HG02840 (cell line): ENCODE data around the gene CFH.
"Not testable (repeated sequence)": the region's sequence is repeated elsewhere in the genome, so short reads cannot be mapped to it uniquely, and the experiment has no call there.

Experiments used
- ATAC-seq: cut with Tn5 transposase; IDR thresholded peaks from one replicate; pipeline ENCODE4 v1.9.1; 2021; ENCODE audit warnings: mild to moderate bottlenecking, moderate library complexity, moderate number of reproducible peaks; ENCODE audit not compliant: unreplicated experiment, low FRiP score

Gene CFH

GRCh38 chr1:196661345-196661744, 9.5 kb downstream of the CFH start:
- ATAC-seq: no peak

GRCh38 chr1:196667131-196667530, 15.3 kb downstream of the CFH start:
- ATAC-seq: no peak

DNA sequence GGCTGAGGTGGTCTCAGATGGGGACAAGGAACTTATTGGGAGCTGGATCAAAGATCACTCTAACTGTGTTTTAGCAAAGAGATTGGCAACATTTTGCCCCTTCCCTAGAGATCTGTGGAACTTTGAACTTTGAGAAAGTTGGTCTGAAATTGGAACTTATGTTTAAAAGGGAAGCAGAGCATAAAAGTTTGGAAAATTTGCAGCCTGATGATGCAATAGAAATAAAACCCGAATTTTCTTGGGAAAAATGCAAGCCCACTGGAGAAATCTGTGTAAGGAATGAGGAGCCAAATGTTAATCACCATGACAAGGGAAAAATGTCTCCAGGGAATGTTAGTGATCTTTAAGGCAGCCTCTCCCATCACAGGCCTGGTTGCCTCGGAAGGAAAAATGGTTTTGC, 17.2 kb downstream of the CFH start:
- no peak for ATAC-seq

DNA sequence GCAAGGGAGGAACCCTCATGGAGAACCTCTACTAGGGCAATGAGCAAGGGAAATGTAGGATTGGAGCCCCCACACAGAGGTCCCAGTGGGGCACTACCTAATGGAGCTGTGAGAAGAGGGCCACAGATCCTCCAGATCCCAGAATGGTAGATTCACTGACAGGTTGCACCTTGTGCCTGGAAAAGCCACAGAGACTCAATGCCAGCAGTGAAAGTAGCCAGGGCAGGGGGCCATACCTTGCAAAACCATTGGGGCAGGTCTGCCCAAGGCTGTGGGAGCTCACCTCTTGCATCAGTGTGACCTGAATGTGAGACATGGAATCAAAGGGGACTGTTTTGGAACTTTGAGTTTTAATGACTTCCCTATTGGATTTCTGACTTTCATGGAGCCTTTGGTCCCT, 17.9 kb downstream of the CFH start:
- no peak for ATAC-seq

DNA sequence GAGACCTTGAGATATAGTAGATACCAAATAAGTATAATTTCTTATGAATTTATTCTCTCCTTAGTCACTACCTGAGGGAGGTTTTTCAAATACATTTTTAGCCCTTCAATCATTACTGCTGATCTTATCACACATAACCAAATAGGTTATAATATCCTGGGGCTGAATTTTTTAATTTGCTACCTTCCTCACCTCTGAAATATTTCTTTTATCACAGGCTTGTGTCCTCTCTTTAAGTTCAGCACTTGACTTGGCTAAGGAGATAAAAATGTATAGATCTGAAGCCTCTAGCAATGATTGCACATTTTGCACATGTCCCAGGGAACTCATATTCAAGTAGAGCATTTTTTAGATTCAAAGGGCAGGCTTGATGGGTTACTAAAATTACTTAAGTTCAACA, 23.1 kb downstream of the CFH start:
- ATAC-seq: no peak

DNA sequence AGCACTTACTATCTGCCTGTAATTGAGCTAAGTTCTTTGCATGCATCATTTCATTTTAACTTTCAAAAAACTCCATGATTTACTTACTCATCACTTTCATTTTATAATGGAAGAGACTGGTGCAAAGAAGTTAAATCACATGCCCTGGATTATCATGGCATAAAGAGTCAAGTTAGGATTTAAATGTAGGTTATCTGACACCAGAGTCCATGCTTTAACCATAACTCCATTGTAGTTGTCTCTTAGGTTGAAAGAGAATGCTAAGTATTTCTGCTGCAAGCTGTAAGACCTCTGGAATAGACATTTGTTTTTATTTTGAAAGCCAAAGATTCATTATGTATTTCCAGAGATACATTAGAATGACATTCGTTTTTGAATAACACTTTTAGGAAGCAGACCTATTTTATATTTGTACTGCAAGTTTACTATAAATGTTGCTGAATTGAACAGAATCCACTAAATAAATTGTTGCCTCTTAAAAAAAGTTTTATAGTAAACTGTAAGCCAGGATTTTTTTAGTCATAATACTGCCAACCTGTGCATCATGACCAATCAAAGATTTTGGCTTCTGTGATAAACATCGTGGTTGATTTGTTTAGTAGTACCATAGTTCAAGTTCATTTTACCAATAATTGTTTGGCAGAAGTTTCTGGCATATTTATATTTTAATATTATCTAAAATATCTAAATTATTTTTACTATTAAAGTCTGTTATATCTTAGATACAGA, 26.1 kb downstream of the CFH start:
- no peak for ATAC-seq

DNA sequence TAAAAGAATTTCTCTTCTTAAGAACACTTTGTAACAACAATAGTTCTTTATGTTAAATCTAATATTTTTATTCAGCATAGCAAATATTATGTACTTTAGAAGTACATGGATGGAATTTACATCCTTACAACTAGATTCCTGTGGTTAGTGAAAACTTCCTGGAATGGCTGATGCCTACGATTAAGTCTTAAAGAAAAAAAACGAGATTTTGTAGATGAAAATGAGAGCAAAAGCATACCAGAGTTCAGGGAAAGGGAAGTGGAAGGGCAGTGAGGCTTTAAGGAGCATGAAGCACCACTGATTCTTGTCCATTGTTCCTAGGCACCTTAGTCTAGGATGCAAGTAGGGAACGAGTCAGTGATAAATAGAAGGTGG, 26.7 kb downstream of the CFH start:
- no peak for ATAC-seq

- ATAC-seq: no peak
These were observed 28.3 kb downstream of the CFH start for GRCh38 chr1:196680107-196680506.

- ATAC-seq: no peak
These were observed 32.6 kb downstream of the CFH start for GRCh38 chr1:196684476-196684875.

DNA sequence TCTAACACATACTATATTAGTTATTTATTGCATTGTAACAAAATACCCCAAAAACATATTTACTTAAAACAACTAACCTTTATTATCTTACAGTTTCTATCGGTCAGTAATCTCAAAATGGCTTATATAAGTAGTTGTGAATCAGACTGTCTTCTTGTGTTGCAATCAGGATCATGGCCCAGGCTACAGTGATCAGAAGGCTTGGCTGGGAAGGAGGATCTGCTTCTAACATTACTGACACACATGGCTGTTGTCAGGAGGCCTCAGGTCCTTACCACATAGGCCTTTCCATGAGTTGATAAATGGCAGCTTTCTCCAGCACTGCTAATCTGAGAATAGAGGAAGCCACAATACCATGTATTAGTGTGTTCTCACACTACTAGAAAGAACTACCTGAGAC, 33.7 kb downstream of the CFH start:
- no peak for ATAC-seq

DNA sequence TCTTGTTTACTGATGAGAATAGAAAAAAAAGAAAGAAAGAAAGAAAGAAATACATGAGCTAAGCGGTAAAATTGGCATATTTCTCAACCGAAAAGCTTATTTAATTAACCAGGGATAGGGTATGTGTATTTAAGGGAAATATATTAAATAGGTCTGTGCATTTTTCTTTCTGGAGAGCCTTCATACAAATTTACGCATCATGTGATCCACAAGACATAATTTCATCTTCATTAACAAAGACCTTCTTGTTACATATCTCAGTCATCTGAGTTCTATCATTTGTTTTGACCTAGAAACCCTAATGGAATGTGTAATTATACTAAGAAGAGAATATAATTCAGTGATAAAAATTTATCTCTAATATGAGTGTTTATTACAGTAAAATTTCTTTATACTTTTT, 37.2 kb downstream of the CFH start:
- no peak for ATAC-seq

GRCh38 chr1:196690582-196690981, 38.7 kb downstream of the CFH start:
- no peak for ATAC-seq

GRCh38 chr1:196698993-196699392, 47.1 kb downstream of the CFH start:
- no peak for ATAC-seq

GRCh38 chr1:196701144-196701543, 49.3 kb downstream of the CFH start:
- no peak for ATAC-seq

DNA sequence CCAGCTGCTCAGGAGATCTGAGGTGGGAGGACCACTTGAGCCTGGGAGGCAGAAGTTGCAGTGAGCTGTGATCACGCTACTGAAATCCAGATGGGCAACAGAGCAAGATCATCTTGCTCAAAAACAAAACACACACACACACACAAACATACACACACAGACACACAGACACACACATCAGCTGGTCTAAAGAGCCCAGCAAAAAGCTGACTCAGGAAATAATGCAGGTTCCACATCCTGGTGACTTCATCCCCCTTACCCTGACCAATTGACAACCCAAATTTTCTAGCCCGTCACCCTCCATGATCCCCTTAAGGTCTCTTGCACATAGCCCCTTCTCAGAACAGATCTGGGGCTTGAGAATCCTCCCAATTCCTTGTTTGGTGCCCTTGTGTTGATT, 58.0 kb downstream of the CFH start:
- ATAC-seq: not testable (repeated sequence)

DNA sequence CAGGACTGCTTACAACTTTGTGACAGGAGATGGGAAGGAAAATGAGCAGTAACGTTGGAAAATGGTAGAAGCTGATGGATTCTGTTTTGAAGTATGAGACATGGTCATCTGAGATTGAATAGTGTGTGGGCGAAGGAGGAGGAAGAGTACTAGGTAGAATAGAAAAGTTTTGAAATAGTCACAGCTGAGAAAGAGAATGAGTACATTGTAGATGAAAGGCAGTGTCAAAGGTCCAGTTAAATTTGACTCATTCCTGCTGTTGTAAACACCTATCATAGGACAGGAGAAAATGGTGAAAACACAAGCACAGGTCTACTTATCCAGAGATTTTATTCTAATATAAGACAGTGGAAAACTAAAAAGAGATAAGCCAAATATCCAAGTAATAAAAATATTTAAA, 66.0 kb downstream of the CFH start:
- no peak for ATAC-seq

GRCh38 chr1:196723325-196724185, 71.7 kb downstream of the CFH start:
- peak; percentile 92 for ATAC-seq

DNA sequence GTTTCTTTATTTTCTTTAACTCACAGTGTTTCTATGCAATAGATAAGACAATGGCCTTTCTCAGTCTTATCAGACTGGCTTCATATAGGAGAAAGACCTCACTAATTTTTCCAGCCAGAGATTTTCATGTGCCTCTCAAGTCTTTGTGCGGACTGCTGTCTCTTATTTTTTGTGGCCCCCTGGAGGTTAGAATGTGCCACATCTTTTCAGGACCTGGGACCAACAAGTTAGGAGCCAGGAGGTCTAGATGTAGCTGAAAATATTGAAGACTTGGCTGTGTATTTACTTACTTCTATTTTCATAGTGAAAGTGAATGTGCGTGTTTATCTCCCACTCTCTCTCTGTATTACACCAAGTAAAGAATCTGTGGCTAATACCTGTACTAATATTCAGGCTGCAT, 80.7 kb downstream of the CFH start:
- ATAC-seq: no peak

DNA sequence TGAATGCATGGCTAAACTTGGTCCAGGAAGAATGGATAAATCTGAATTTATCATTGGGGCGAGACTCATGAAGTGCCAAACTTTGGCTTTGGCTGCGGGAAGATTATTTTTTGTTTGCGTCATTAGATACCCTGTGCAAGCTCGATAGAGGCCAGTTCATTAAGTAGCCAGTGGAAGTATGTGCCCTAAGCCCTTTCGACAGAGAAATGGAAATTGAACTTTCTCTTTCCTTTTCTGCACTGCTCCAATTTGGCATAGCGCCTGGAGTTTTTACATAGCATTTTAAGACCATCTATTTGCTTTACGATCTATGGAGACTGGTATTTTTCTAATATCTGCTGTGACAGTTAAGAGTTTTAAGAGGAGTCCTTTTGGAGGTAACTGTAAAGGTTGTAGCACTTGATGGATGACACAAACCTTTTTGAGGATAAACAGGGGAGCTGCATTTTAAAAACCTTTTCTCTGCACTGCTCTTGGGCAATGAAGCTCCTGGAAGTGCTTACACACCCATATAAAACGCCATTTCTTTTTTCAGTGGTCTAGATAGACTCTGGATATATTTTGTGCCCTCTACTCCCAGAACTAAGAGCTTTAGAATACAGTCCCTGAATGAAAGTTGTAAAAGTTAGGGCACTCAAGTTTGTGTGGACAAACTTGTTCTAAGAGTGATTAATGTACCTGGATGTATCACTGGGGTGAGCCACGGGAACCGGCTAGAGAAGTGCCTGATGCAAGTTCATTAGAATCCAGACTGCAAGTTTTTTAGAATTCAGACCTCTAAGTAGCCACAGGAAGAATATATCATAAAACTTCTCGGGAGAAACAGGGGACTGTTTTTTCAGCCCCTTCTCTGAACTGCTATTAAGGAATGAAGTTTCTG, 81.5 kb downstream of the CFH start:
- ATAC-seq: no peak

- ATAC-seq: no peak
These were observed 82.2 kb downstream of the CFH start for GRCh38 chr1:196734006-196734405.

GRCh38 chr1:196734460-196734859, 82.6 kb downstream of the CFH start:
- no peak for ATAC-seq
